PC-3 (cell line): Measurements from ENCODE around the gene RBM18.

Source experiments
- EZH2phosphoT487 ChIP-seq: fragments of 300-600 bp; sonication (generic); IDR thresholded peaks from 2 replicates; pipeline ENCODE4 v1.6.1; 2018; ENCODE audit warnings: mild to moderate bottlenecking, antibody characterized with exemption, low read length, borderline replicate concordance
- TF ChIP-seq, protein P1 (sequence below): fragments of 300-600 bp; sonication (generic); conservative IDR thresholded peaks from 2 replicates; pipeline ENCODE4 v1.5.1; 2017; ENCODE audit warnings: antibody characterized with exemption, low read depth, mild to moderate bottlenecking, low read length

DNA sequence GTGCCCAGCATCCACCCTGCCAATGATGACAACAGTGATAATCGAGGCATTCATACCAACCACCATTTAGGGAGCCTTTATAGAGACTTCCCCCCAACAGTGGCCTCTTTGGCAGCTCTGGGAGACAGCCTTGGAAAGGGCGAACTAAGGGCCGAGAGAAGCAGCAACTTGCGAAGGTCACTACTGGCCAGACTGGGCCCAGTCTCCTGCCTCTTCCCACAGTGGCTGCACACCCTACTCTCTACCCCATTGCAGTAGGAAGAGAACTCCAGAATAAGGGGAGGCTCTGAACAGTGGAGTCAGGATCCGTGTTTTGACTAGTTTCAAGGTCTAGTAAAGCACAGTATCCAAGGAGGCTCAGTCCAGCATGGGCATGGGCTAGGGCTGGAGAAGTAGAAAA lies 41.2 kb downstream of the RBM18 start:
- TF ChIP-seq EZH2phosphoT487: no peak
- TF ChIP-seq, protein P1, sequence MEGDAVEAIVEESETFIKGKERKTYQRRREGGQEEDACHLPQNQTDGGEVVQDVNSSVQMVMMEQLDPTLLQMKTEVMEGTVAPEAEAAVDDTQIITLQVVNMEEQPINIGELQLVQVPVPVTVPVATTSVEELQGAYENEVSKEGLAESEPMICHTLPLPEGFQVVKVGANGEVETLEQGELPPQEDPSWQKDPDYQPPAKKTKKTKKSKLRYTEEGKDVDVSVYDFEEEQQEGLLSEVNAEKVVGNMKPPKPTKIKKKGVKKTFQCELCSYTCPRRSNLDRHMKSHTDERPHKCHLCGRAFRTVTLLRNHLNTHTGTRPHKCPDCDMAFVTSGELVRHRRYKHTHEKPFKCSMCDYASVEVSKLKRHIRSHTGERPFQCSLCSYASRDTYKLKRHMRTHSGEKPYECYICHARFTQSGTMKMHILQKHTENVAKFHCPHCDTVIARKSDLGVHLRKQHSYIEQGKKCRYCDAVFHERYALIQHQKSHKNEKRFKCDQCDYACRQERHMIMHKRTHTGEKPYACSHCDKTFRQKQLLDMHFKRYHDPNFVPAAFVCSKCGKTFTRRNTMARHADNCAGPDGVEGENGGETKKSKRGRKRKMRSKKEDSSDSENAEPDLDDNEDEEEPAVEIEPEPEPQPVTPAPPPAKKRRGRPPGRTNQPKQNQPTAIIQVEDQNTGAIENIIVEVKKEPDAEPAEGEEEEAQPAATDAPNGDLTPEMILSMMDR: no peak
